Neural cell (in vitro differentiated cells): ENCODE measurements around the gene CACNA1H.

Source experiments
- CTCF ChIP-seq: fragments of 450-650 bp; IDR thresholded peaks from 2 replicates; pipeline ENCODE4 v1.5.1; 2014; ENCODE audit warnings: antibody characterized with exemption, mild to moderate bottlenecking, moderate library complexity; ENCODE audit not compliant: poor library complexity, severe bottlenecking
- EP300 ChIP-seq: fragments of 450-650 bp; conservative IDR thresholded peaks from 2 replicates; pipeline ENCODE4 v1.6.1; 2014; ENCODE audit warnings: antibody characterized with exemption, mild to moderate bottlenecking, moderate library complexity; ENCODE audit not compliant: poor library complexity, severe bottlenecking
- EZH2 ChIP-seq: fragments of 200-600, 300-800 bp; shearing (Covaris generic), sonication (generic); IDR thresholded peaks from 2 replicates; pipeline ENCODE4 v1.6.1; 2014; ENCODE audit warnings: antibody characterized with exemption, low read length, borderline replicate concordance, mild to moderate bottlenecking; ENCODE audit not compliant: insufficient read depth, poor library complexity, severe bottlenecking
- POLR2AphosphoS5 ChIP-seq: IDR thresholded peaks from 2 replicates; pipeline ENCODE4 v1.6.1; 2012
- RAD21 ChIP-seq: fragments of 450-650 bp; conservative IDR thresholded peaks from 2 replicates; pipeline ENCODE4 v1.6.1; 2014; ENCODE audit warnings: antibody characterized with exemption, mild to moderate bottlenecking, moderate library complexity
- REST ChIP-seq: IDR thresholded peaks from 2 replicates; pipeline ENCODE4 v1.6.1; 2012; ENCODE audit warnings: borderline replicate concordance
- TAF1 ChIP-seq: IDR thresholded peaks from 2 replicates; pipeline ENCODE4 v1.6.1; 2012; ENCODE audit warnings: low read depth

GRCh38 chr16:1177750-1178149, 24.8 kb downstream of the CACNA1H start:
- TF ChIP-seq CTCF = no peak
- TF ChIP-seq RAD21 = no peak
- TF ChIP-seq POLR2AphosphoS5 = no peak
- TF ChIP-seq EP300 = no peak
- no peak for TF ChIP-seq TAF1
- no peak for TF ChIP-seq EZH2
- no peak for TF ChIP-seq REST
